Measurements from ENCODE around the gene MARS2.
"Not testable (repeated sequence)": the region's sequence is repeated elsewhere in the genome, so short reads cannot be mapped to it uniquely, and the experiment has no call there.

The MARS2 gene

GRCh38 chr2:197705121-197705911 is at the start of gene MARS2:
MARS2 (plus strand) TSS chr2:197705369; CDS start chr2:197705406, 37 bp downstream.
- DNase-seq (ENCODE audit: extremely low spot score, insufficient read length, low read depth) (peak; percentile 90), FAIRE-seq (peak; percentile 84)

- no peak for DNase-seq (ENCODE audit: extremely low spot score, insufficient read length, low read depth)
- FAIRE-seq = no peak
Observed at GRCh38 chr2:197657562-197657961, 47.6 kb upstream of the MARS2 start.

GRCh38 chr2:197661626-197662025 is 43.5 kb upstream of the MARS2 start:
- DNase-seq (ENCODE audit: extremely low spot score, insufficient read length, low read depth) (no peak), FAIRE-seq (peak; percentile 42)

- no peak for DNase-seq (ENCODE audit: extremely low spot score, insufficient read length, low read depth)
- FAIRE-seq = no peak
Observed at GRCh38 chr2:197666277-197666676, 38.9 kb upstream of the MARS2 start.

GRCh38 chr2:197668296-197668695 is 36.9 kb upstream of the MARS2 start:
- no peak for FAIRE-seq
- DNase-seq (ENCODE audit: extremely low spot score, insufficient read length, low read depth) = no peak

- DNase-seq (ENCODE audit: extremely low spot score, insufficient read length, low read depth) (no peak), FAIRE-seq (no peak)
Observed at GRCh38 chr2:197669077-197669476, 36.1 kb upstream of the MARS2 start.

GRCh38 chr2:197672371-197672893 is 32.7 kb upstream of the MARS2 start:
- no peak for FAIRE-seq
- no peak for DNase-seq (ENCODE audit: extremely low spot score, insufficient read length, low read depth)

- FAIRE-seq = no peak
- DNase-seq (ENCODE audit: extremely low spot score, insufficient read length, low read depth) = no peak
Observed at GRCh38 chr2:197673106-197673505, 32.1 kb upstream of the MARS2 start.

GRCh38 chr2:197673606-197674005 is 31.6 kb upstream of the MARS2 start:
- DNase-seq (ENCODE audit: extremely low spot score, insufficient read length, low read depth) (no peak), FAIRE-seq (no peak)

- FAIRE-seq = no peak
- no peak for DNase-seq (ENCODE audit: extremely low spot score, insufficient read length, low read depth)
Observed at GRCh38 chr2:197674060-197674459, 31.1 kb upstream of the MARS2 start.

GRCh38 chr2:197674591-197674990 is 30.6 kb upstream of the MARS2 start:
- FAIRE-seq (no peak), DNase-seq (ENCODE audit: extremely low spot score, insufficient read length, low read depth) (no peak)

GRCh38 chr2:197675246-197675645 is 29.9 kb upstream of the MARS2 start, which contains the start of gene RFTN2:
RFTN2 (minus strand) TSS chr2:197675587; CDS start chr2:197675458, 129 bp downstream.
- no peak for DNase-seq (ENCODE audit: extremely low spot score, insufficient read length, low read depth)
- FAIRE-seq = no peak

- no peak for FAIRE-seq
- no peak for DNase-seq (ENCODE audit: extremely low spot score, insufficient read length, low read depth)
Observed at GRCh38 chr2:197675711-197676188, 29.4 kb upstream of the MARS2 start.

GRCh38 chr2:197677056-197677455 is 28.1 kb upstream of the MARS2 start:
- DNase-seq (ENCODE audit: extremely low spot score, insufficient read length, low read depth) (no peak), FAIRE-seq (no peak)

- DNase-seq (ENCODE audit: extremely low spot score, insufficient read length, low read depth) (no peak), FAIRE-seq (no peak)
Observed at GRCh38 chr2:197677483-197677882, 27.7 kb upstream of the MARS2 start.

GRCh38 chr2:197695206-197695605 is 10.0 kb upstream of the MARS2 start:
- not testable (repeated sequence) for FAIRE-seq; DNase-seq (ENCODE audit: extremely low spot score, insufficient read length, low read depth)

GRCh38 chr2:197695971-197696370 is 9.2 kb upstream of the MARS2 start:
- DNase-seq (ENCODE audit: extremely low spot score, insufficient read length, low read depth); FAIRE-seq: not testable (repeated sequence)

- DNase-seq (ENCODE audit: extremely low spot score, insufficient read length, low read depth); FAIRE-seq: not testable (repeated sequence)
Observed at GRCh38 chr2:197696571-197696970, 8.6 kb upstream of the MARS2 start.

GRCh38 chr2:197699724-197700123 is 5.4 kb upstream of the MARS2 start:
- DNase-seq (ENCODE audit: extremely low spot score, insufficient read length, low read depth); FAIRE-seq: not testable (repeated sequence)

GRCh38 chr2:197700960-197701359 is 4.2 kb upstream of the MARS2 start:
- FAIRE-seq (no peak), DNase-seq (ENCODE audit: extremely low spot score, insufficient read length, low read depth) (no peak)

- DNase-seq (ENCODE audit: extremely low spot score, insufficient read length, low read depth) = no peak
- no peak for FAIRE-seq
Observed at GRCh38 chr2:197704434-197705120, 592 bp upstream of the MARS2 start.

All from GM18507 (cell line).